GM21717 (cell line): ENCODE data around the gene FLYWCH2.
A peak's percentile ranks its signal among the peaks of the same experiment; 100 is the strongest.
"Not testable (repeated sequence)": the region's sequence is repeated elsewhere in the genome, so short reads cannot be mapped to it uniquely, and the experiment has no call there.

Source experiments
- ATAC-seq: cut with Tn5 transposase; IDR thresholded peaks from one replicate; pipeline ENCODE4 v1.9.1; 2021; ENCODE audit warnings: mild to moderate bottlenecking, moderate library complexity; ENCODE audit not compliant: unreplicated experiment

FLYWCH2 gene

DNA sequence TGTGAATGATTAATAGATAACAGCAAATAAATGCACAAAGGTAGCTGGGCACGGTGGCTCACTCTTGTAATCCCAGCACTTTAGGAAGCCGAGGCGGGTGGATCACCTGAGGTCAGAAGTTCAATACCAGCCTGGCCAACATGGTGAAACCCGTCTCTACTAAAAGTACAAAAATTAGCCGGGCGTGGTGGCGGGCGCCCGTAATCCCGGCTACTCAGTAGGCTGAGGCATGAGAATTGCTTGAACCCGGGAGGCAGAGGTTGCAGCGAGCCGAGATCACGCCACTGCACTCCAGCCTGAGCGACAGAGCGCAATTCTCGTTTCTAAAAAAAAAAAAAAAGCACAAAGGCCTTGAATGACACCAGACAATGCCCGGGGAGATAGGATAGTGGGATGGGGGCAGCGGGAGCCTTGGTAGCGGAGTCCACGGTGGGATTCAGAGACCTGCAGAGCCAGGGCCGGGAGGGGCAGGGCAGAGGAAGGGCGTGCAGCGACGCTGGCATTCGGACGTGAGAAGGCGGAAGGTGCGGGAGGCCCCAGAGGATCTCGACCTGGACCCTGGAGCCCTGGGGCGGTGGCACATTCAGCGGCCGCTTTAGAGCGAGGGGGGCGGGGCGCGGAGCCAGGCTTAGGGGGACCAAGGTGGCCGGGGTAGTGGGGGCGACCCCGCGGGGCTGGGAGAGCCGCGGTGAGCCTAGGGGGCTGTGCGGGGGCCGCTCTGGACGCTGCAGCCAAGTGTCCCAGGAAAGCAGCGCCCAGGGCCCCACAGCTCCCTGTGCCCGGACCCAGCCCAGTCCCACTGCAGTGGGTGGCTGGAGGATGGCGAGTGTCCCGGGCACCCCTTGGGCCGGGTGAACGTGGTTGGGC, 999 bp upstream of the FLYWCH2 start:
- ATAC-seq: peak; percentile 12

DNA sequence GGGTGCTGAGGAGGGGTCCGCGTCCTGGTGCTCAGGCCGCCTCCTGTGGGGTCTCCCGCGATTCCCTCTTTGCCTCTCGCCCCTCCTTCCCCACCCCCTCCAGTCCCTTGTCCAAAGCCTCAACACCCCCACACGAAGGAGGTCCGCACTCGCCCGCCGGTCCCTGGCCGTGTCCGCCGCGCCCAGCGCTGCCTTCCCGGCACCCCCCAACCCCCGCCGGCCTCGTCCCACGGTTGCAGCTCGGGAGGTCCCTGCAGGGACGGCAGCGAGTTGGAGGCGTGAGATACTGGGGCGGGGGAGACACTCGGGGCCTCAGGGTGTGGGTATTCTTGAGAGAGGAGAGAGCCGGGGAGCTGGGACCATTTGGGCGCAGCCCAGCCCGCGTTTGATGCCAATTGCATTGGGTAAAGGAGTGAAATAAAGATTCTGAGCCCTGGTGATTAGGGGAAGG, 468 bp downstream of the FLYWCH2 start:
- no peak for ATAC-seq

DNA sequence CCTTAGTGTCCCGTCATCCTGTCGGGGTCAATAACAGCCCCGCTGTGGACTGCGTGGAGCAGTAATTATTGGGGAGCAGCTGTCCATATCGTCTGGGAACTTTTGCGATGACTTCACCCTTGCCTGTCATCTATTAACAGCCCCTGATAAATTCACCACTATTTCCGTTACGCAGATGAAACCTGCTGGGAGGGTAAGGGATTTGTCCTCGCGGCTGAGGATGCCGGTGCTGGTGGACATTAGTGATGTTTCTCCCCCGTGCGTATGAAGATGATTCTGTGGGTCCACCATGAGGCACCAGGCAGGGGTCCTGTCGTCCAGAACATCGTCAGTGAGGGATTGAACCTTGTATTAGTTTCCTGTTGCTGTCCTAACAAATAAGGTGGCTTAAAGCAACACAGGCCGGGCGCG, 1.0 kb downstream of the FLYWCH2 start:
- ATAC-seq: no peak

DNA sequence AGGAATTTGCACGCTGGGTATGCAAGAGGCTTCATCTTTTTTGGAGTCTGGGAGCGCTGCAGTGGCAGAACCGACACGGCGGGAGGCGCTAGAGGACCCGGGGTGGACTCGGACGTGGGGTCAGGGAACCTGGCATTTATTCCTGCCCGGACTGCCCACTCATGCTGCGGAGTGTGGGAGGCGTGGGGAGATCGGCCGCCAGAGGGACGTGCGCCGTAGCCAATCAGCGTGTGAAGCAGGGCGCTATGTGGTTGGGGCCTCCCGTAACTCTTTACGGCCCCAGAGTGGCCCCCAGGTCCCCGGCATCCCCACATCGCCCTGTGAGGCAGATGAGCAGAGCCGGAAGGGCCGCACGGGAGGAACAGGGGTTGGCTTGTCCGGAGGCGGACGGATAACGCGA, 11.2 kb downstream of the FLYWCH2 start:
- no peak for ATAC-seq

DNA sequence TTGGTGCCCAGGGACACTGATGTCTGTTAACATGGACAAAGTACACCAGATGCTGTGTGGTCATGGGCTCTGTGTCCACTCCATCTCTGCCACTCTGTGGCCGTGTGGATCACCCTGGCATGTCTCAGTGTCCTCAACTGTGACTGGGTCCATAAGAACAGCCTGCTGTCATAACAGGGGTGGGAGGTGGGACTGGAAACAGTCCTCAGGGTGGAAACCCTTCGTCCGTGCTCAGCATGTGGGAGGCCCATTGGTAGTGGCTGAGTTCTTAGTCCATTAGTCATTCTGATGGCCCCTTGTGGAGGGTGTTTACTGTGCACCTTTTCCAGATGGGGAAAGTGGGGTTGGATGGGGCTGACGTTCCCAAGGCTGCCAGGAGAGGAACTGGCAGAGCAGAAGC, 12.8 kb downstream of the FLYWCH2 start:
- no peak for ATAC-seq

DNA sequence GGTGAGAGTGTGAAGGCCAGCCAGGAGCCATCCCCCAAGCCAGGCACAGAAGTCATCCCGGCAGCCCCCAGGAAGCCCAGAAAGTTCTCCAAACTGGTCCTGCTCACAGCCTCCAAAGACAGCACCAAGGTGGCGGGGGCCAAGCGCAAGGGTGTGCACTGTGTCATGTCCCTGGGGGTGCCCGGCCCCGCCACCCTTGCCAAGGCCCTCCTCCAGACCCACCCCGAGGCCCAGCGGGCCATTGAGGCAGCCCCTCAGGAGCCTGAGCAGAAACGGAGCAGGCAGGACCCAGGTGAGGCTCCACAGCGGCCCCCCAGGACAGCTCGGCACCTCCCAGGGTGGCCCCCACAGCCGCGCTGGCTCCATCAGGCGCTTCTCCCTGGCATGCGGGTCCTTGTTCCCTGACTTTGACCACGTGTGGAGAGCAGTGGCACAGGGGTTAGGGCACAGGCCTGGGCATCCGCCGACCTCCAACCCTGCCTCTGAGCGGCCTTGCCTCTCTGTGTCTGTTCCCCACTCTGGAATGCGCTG, 13.5 kb downstream of the FLYWCH2 start:
- ATAC-seq: no peak

DNA sequence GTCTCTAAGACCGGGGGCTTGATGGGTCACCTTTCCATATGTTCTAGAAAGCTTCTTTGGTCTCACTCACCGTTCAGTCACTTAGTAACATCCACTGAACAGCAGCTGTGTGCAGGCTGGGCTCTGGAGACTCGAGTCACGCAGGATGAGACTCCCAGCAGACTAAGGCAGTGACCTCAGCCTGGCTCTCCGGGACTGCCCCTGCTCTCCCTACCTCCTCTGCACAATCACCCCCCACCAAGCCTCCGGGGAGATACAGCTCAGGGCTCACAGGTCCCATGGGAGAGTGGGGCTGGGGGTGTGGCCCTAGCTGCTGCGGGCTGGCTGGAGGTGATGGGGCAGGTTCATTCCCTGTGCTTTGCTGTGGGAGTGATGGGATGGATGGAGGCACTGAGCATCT, 14.1 kb downstream of the FLYWCH2 start:
- no peak for ATAC-seq

DNA sequence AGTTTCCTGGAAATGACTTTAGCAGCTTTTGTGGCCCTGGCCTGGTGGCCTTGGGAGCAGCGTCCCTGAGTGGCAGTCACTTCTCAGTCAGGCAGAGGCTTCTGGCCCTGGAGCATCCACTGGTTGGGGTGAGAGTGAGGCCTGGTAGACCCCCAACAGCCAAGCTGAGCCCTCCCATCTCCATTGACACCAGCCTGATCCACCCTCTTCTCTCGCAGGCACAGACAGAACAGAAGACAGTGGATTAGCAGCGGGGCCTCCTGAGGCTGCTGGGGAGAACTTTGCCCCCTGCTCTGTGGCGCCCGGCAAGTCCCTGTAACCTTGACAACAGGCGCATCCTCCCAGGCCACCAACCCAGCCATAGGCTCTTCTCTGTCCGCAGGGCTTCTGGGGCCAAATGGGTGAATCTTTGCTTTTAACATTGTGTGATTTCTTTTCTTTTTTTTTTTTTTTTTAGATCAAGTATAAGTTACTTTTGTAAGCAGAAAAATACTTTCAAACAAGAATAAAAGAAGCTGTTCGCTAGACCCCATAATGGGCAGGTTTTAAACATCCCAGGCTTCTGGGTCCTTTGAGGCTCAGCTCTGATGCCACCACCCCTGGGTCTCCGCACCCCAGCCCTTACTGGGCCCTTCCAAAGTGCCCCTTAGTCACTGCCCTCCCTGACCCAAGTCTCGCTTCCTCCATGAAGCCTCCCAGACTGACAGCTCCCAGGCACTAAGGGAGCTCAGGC, 16.0 kb downstream of the FLYWCH2 start:
- no peak for ATAC-seq

DNA sequence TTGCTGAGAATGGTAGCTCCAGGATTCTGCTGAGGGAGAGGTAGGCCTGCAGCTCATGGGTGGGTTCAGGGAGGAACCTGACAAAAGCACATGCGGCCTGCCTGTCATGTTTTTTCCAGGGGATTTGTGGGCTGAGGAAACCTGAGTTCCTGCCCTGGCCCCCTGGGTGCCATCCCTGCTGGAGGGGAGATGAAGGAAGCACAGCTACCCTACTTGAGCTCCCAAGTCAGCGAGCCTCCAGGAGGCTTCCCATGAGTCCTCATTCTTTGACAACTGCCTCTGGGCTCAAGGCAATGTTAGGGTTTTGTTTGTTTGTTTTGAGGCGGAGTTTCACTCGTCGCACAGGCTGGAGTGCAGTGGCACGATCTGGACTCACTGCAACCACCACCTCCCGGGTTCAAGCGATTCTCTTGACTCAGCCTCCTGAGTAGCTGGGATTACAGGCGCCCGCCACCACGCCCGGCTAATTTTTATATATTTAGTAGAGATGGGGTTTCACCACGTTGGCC, 16.6 kb downstream of the FLYWCH2 start:
- ATAC-seq: no peak

DNA sequence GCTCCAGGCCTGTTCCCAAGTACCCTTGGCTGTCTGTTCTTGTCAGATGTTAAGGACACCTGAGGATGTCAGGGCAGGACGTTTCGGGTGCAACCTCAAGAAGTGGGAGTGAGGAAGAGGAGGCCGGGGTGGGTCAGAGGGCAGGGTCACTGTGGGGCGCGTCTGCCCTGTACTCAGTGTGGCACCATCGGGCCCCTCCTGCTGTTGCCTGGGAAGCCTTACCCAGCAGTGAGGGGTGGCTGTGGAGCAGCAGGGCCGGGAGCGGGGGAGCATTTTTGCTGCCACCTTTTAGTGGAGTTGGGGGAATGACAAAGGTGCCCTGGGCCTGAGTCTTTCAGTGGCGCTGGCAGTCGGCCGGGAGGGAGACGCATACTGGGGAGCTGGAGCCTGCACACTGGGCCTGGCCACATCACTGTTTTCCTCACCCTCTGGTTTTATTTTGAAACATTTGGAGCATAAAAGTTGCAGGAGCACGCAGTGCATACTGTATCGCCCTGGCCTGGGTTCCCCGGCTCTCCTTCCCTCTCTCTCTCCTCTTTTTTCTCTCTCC, 17.6 kb downstream of the FLYWCH2 start:
- ATAC-seq: no peak

DNA sequence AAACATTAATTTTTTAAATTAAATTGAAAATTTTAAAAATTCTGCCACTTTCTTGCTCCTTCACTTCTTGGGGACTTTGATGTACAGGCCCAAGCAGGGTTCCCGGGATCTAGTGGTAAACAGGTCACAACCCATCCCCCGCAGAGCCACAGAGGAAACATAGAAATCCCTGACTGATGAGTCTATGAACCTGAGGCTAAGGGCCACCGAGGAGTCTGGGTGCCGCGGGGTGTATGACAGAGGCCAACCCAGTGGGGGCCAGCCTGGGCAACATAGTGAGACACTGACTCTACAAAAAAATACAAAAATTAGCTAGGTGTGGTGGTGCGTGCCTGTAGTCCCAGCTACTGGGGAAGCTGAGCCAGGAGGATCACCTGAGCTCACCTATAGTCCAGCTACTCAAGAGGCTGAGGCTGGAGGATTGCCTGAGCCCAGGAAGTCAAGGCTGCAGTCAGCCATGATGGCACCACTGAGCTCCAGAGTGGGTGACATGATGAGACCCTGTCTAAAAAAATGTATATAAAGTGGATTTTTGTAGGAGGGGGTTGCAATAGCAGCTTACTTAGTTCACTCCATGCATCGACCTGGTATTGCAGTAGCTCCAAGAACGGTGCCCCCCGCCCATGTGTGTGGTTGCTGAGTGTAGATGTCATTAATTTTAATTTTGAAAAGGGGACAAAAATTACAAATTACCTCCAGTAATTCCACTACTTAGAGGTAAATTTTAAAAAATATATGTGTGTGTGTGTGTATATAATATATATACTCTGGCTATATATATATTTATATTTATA, 19.5 kb downstream of the FLYWCH2 start:
- ATAC-seq: no peak

DNA sequence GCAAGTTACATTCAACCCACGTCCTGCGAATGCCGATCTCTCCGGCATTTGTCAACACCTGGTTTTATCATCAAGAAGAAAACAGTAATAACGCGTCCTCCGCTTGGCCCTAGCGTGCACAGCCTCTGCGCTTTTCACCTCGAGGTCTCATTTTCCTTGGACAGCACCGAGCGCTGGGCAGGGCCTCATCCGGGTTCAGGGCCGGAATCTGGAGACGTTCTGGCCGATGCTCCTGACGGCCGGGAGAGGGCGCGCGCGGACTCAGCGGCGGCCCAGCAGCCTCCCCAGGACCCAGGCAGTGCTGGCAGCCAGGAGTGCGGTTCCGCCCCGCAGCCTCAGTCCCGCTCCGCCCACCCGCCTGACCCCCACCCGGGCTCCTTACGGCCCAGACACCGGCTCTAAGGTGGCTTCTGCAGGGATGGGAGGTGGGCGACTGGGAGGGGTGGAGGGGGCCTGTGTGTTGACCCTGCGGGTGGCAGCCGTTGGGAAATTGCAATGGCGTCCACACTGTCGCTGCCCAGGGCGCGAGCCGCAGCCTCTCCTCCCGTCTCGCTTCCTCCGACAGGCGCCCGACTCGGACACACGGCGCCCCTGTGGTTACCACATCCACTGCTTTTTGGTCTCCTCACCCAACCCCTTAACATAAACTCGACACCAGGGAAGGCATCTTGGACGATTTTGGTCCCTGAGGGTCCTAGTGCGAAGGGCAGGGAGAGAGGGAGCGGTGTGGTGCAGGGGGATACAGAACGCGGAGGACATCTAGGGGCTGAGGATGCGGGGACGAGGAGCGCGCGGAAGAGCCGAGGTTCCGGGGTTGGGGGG, 21.3 kb downstream of the FLYWCH2 start:
- ATAC-seq: peak; percentile 35

DNA sequence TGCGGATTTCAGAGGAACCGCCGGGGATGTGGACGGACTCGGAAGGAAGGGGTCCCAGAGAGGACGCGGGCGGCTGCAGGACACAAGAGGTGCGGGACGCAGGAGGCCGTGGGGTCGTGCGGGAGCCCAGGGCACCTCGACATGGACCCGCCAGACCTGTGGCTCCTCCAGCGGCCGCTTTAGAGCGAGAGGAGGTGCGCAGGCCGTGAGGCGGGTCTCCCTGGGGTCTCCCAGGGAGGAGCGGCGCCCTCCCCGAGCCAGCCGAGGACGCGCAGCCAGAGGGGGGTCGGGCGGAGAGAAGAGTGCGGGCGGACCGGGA, 21.9 kb downstream of the FLYWCH2 start:
- peak; percentile 6 for ATAC-seq

DNA sequence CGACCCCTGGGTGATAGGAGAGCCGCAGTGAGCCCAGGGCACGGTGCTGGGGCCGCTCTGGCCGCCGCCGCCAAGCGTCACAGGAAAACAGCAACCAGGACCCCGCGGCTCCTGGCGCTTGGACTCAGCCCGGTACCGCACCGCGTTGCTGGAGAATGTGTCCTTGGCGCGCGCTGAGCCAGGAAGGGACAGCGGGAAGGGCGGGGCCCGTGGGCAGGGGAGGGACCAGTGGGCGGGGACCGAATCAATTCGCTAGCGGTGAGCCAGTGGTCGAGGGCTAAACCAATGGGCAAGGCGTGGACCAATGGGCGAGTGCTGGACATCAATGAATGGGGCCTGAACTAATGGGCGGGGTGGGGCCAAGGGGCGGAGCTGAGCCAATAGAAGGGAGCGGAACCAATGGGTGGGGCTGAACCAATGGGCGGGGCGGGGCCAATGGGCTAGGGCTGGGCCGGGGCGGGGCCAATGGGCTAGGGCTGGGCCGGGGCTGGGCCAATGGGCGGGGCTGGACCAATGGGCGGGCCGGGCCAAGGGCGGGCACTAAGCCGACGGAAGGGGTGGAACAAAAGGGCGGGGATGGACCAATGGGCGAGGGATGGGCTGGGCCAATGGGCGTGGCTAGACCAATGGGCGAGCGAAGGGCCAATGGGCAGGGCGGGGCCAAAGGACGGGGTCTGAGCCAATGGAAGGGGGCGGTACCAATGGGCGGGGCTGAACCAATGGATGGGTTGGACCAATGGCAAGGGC, 22.4 kb downstream of the FLYWCH2 start:
- peak; percentile 62 for ATAC-seq

DNA sequence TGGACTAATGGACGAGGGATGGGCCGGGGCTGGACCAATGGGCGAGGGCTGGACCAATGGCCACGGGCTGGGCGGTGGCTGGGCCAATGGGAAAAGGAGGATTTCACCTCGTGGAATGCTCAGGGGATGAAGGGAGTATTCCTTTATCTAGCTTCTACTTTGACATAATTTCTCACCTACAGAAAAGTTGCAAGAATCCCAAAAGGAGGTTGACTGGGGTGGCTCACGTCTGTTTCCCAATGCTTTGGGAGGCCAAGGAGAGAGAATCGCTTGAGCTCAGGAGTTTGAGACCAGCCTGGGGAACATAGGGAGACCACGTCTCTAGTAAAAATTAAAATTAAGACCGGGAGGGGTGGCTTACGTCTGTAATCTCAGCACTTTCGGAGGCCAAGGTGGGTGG, 23.0 kb downstream of the FLYWCH2 start:
- ATAC-seq: no peak

DNA sequence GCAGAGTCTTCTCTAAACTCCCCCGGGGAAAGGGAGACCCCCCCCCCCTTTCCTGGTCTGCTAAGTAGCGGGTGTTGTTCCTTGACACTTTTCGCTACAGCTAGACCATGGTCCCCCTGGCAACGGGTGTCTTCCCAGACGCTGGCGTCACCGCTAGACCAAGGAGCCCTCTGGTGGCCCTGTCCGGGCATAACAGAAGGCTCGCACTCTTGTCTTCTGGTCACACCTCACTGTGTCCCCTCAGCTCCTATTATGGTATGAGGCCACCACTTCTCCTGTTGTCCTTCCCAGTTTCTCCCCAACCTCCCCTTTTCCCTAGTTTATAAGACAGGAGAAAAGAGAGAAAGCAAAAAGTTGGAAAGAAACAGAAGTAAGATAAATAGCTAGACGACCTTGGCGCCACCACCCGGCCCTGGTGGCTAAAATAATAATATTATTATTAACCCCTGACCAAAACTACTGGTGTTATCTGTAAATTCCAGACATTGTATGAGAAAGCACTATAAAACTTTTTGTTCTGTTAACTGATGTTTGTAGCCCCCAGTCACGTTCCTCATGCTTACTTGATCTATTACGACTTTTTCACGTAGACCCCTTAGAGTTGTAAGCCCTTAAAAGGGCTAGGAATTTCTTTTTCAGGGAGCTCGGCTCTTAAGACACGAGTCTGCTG, 24.2 kb downstream of the FLYWCH2 start:
- not testable (repeated sequence) for ATAC-seq

DNA sequence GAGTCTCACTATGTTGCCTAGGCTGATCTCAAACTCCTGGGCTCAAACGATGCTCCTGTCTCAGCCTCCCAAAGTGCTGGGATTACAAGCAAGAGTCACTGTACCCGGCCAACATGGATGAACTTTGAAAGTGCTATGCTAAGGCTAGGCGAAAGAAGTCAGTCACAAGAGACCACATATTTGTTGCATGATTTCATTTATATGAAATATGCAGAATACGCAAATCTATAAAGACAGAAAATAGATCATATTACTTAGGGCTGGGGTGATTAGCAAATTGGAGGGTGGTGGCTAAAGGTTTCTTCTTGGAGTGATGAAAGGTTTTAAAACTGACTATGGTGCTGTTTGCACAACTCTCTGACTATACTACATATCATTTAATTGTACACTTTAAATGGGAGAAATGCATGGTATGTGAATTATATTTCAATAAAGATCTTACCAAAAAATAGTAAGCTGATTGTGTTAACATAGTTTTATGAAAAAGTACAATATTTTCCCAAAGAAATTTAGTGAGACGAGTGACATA, 27.5 kb downstream of the FLYWCH2 start:
- ATAC-seq: no peak

DNA sequence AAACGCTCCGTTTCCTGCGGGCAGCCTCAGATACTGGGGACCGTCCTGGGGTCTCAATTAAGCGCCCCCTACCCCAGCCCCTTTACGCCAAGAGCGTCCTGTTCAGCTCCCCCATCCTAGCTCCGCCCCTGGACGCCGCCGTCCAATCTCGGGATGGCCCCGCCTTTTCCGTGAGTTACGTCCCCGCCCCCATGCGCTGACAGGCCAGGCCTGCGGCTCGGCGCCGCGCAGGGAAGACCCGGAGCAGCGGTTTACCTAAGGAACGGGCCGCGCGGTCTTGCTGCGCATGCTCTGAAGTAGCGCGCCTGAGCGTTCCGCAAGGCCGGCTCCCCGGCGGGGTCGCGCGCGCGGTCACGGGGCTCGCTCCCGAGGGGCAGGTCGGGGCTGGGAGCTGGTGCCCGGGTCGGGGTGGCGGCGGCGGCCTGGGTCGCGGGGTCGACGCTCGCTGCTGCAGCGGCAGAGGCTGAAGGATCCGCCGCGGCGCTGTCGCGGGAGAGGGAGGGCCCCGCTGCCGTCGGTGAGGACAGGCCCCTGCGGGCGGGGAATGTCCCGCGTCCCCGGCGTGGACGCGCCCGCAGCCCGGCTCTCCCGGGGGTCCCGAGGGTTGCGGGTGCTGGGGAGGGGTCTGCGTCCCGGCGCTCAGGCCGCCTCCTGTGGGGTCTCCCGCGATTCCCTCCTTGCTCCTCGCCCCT, 28.8 kb downstream of the FLYWCH2 start, which contains the start of gene FLYWCH1:
TSS of gene FLYWCH1 (plus strand) at position 294 of the 692 bp plus-strand sequence. CDS start 17,755 bp downstream, outside the sequence.
- ATAC-seq: peak; percentile 83
